OCI-LY7 (cell line): ENCODE results near the gene SCARF2. TPM values are rescaled to one million over a fixed set of nuclear protein-coding genes. Genes with fewer than 3 reads are reported as not detected.

Experiments
- BruUV-seq: library from RNA; stranded (reverse); fragments of 400-500 nt; replicated peaks from 2 replicates; lab custom pipeline; 2021; lab: Mats Ljungman, UMichigan
- CTCF ChIA-PET: fragments of 300-600 bp; sonication (Branson Sonifier 250); formaldehyde crosslinking; loops from one replicate; lab custom pipeline; 2022; ENCODE audit warnings: antibody characterized with exemption; ENCODE audit not compliant: unreplicated experiment; lab: Charles Lee
- POLR2A ChIA-PET: fragments of 300-600 bp; sonication (Branson Sonifier 250); formaldehyde crosslinking; loops from one replicate; lab custom pipeline; 2022; ENCODE audit warnings: antibody characterized with exemption; lab: Charles Lee
- DNase-seq: peaks from one replicate; pipeline ENCODE4 v3.0.0-alpha.2; 2015; ENCODE audit warnings: low spot score
- H2AFZ ChIP-seq: fragments of 200-600 bp; sonication (generic), shearing (Covaris generic); 2 replicates; pipeline ENCODE4 v1.6.1; 2014; ENCODE audit warnings: mild to moderate bottlenecking, antibody characterized with exemption, low read length, moderate library complexity
- H3K27ac ChIP-seq: fragments of 200-600 bp; sonication (generic); 2 replicates; pipeline ENCODE4 v1.5.1; 2014; ENCODE audit warnings: mixed run types, low read depth, mild to moderate bottlenecking, moderate library complexity, low read length, inconsistent platforms; ENCODE audit not compliant: poor library complexity, severe bottlenecking
- H3K36me3 ChIP-seq: fragments of 200-600 bp; sonication (generic); 2 replicates; pipeline ENCODE4 v1.6.1; 2014; ENCODE audit warnings: mild to moderate bottlenecking, antibody characterized with exemption, low read length, moderate library complexity, mixed read lengths; ENCODE audit not compliant: insufficient read depth
- H3K4me1 ChIP-seq: fragments of 200-600 bp; sonication (generic); 2 replicates; pipeline ENCODE4 v1.5.1; 2014; ENCODE audit warnings: mild to moderate bottlenecking, low read length; ENCODE audit not compliant: insufficient read depth, poor library complexity, severe bottlenecking
- H3K4me2 ChIP-seq: fragments of 200-600 bp; sonication (generic); 2 replicates; pipeline ENCODE4 v1.6.1; 2014; ENCODE audit warnings: mild to moderate bottlenecking, low read length
- H3K4me3 ChIP-seq: fragments of 200-600 bp; sonication (generic); 2 replicates; pipeline ENCODE4 v1.5.1; 2014; ENCODE audit warnings: mild to moderate bottlenecking, low read depth, low read length; ENCODE audit not compliant: poor library complexity, severe bottlenecking
- H3K79me2 ChIP-seq: fragments of 200-600 bp; sonication (generic); 2 replicates; pipeline ENCODE4 v1.6.1; 2016; ENCODE audit warnings: low read depth, mild to moderate bottlenecking, low read length, moderate library complexity, mixed read lengths; ENCODE audit not compliant: insufficient read depth
- H3K9me2 ChIP-seq: fragments of 200-600 bp; sonication (generic); 2 replicates; pipeline ENCODE4 v1.6.1; 2016; ENCODE audit warnings: mild to moderate bottlenecking, low read length, mixed read lengths; ENCODE audit not compliant: insufficient read depth
- H3K9me3 ChIP-seq: fragments of 200-600 bp; sonication (generic); 2 replicates; pipeline ENCODE4 v1.6.1; 2014; ENCODE audit warnings: mild to moderate bottlenecking, mixed run types, low read length, mixed read lengths
- H4K20me1 ChIP-seq: fragments of 200-600 bp; sonication (generic); 2 replicates; pipeline ENCODE4 v1.6.1; 2014; ENCODE audit warnings: mild to moderate bottlenecking, antibody characterized with exemption, low read length, moderate library complexity, mixed read lengths; ENCODE audit not compliant: insufficient read depth
- CTCF ChIP-seq: fragments of 200-600 bp; sonication (generic); conservative IDR thresholded peaks from 2 replicates; pipeline ENCODE4 v1.5.1; 2014; ENCODE audit warnings: mild to moderate bottlenecking, antibody characterized with exemption, low read length, moderate library complexity, mixed read lengths
- EZH2phosphoT487 ChIP-seq: fragments of 200-600 bp; sonication (generic); IDR thresholded peaks from 2 replicates; pipeline ENCODE4 v1.6.1; 2018; ENCODE audit warnings: low read depth, borderline replicate concordance, mild to moderate bottlenecking, mixed run types, antibody characterized with exemption, low read length, moderate library complexity, mixed read lengths
- intact Hi-C: fragments of 100-400 bp; cut with micrococcal nuclease; formaldehyde crosslinking; loops from one replicate; pipeline ENCODE4 v1.10.0; 2022; ENCODE audit not compliant: unreplicated experiment
- total RNA-seq, 2 experiments: library from RNA; depleted of rRNA in 1 of 2; stranded (reverse); fragments of >200 nt in 1 of 2; shearing (Covaris generic) in 1 of 2; gene quantifications; 2 replicates each; pipeline ENCODE4 v1.2.3, GENCODE V29; 2014 to 2022

Gene SCARF2
- total RNA-seq, 2 experiments from 2014 or later = 1.0 to 2.2 TPM

- Histone ChIP-seq H3K79me2 (no peaks in the 10 kb centered on the region), H3K27ac (no peak overlapping the region), H4K20me1 (no peaks in the 10 kb centered on the region), H3K36me3 (no peaks in the 10 kb centered on the region), H3K4me1 (peaks cover 5% of the 10 kb centered on the region), H3K9me3 (no peaks in the 10 kb centered on the region), H2AFZ (no peak overlapping the region), H3K4me2 (no peak overlapping the region), H3K9me2 (no peaks in the 10 kb centered on the region), H3K4me3 (no peak overlapping the region)
- CTCF ChIA-PET = no interaction called here
- BruUV-seq = no TSS peak
- POLR2A ChIA-PET = no interaction called here
- DNase-seq = no peak
- TF ChIP-seq CTCF = no peak
- no peak for TF ChIP-seq EZH2phosphoT487
- intact Hi-C loops = no loop called here
Measured at GRCh38 chr22:20469110-20469868, 31.7 kb upstream of the SCARF2 start.

GRCh38 chr22:20466659-20467379, 29.2 kb upstream of the SCARF2 start:
- Histone ChIP-seq H3K27ac (no peak overlapping the region), H3K36me3 (no peaks in the 10 kb centered on the region), H3K4me2 (no peak overlapping the region), H2AFZ (no peak overlapping the region), H3K9me3 (no peaks in the 10 kb centered on the region), H3K4me3 (no peak overlapping the region), H3K79me2 (no peaks in the 10 kb centered on the region), H4K20me1 (no peaks in the 10 kb centered on the region), H3K4me1 (peaks cover 25% of the 10 kb centered on the region), H3K9me2 (no peaks in the 10 kb centered on the region)
- ChIA-PET POLR2A (interaction anchor here (0.6 kb wide), 1 partner anchor 429 kb away, joined by 3 read pairs; no protein-coding TSS in a partner anchor), CTCF (no interaction called here)
- TF ChIP-seq EZH2phosphoT487 = no peak
- no peak for TF ChIP-seq CTCF
- intact Hi-C loops = no loop called here
- DNase-seq = no peak
- BruUV-seq = no TSS peak

- Histone ChIP-seq H4K20me1 (no peaks in the 10 kb centered on the region), H2AFZ (no peak overlapping the region), H3K4me1 (peaks cover 25% of the 10 kb centered on the region), H3K27ac (no peak overlapping the region), H3K9me2 (no peaks in the 10 kb centered on the region), H3K4me2 (no peak overlapping the region), H3K9me3 (no peaks in the 10 kb centered on the region), H3K79me2 (no peaks in the 10 kb centered on the region), H3K36me3 (no peaks in the 10 kb centered on the region), H3K4me3 (no peak overlapping the region)
- CTCF ChIA-PET = no interaction called here
- DNase-seq = no peak
- no TSS peak for BruUV-seq
- TF ChIP-seq EZH2phosphoT487 (no peak), CTCF (no peak)
- POLR2A ChIA-PET = no interaction called here
- intact Hi-C loops = no loop called here
Measured at GRCh38 chr22:20465759-20466077, 28.1 kb upstream of the SCARF2 start.
